ENCODE data around the gene WNK1.

Gene WNK1

DNA sequence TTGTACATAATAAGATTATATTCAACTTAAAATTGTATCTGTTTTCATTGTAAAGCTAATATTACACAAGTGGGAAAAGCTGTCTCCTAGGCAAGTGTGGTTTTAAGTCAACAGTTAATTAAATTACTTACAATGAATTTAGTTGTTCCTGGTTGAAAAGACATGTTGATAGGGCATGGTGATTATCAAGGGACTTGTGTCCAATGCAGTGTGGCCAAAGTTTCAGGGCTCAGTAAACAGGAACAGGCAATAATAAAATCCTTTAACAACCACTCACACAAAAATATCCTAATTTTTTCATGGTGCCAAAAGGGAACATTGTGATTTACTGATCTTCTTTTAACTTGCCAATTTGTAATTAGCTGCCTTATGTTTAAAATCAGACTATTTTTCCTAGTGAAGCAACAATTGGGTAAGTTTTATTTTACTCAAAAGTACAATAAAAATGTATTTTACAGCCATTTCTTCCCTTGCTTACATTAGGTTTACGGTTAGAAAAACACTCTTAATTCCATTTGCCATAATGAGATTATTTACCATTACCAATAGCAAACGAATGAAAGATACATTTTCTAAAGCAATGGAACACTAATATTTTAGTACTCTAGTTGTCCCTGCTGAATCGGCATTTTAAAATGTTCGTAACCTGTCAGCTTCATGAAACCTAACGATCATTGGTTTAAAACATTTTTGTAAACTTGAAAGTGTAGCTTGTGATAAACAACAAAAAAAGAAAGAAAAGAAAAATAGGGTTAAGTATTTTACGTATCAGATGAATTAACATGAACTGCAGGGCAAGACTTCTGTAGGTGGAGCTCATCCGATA, 1.8 kb upstream of the WNK1 start:
- peak overlapping the region; percentile 54 for H3K4me3 ChIP-seq (ENCODE audit: low read depth, low read length)
- TF ChIP-seq, protein P1, sequence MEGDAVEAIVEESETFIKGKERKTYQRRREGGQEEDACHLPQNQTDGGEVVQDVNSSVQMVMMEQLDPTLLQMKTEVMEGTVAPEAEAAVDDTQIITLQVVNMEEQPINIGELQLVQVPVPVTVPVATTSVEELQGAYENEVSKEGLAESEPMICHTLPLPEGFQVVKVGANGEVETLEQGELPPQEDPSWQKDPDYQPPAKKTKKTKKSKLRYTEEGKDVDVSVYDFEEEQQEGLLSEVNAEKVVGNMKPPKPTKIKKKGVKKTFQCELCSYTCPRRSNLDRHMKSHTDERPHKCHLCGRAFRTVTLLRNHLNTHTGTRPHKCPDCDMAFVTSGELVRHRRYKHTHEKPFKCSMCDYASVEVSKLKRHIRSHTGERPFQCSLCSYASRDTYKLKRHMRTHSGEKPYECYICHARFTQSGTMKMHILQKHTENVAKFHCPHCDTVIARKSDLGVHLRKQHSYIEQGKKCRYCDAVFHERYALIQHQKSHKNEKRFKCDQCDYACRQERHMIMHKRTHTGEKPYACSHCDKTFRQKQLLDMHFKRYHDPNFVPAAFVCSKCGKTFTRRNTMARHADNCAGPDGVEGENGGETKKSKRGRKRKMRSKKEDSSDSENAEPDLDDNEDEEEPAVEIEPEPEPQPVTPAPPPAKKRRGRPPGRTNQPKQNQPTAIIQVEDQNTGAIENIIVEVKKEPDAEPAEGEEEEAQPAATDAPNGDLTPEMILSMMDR (IDR thresholded peaks at IDR 0.05; ENCODE audit: low read depth, low read length) = no peak

DNA sequence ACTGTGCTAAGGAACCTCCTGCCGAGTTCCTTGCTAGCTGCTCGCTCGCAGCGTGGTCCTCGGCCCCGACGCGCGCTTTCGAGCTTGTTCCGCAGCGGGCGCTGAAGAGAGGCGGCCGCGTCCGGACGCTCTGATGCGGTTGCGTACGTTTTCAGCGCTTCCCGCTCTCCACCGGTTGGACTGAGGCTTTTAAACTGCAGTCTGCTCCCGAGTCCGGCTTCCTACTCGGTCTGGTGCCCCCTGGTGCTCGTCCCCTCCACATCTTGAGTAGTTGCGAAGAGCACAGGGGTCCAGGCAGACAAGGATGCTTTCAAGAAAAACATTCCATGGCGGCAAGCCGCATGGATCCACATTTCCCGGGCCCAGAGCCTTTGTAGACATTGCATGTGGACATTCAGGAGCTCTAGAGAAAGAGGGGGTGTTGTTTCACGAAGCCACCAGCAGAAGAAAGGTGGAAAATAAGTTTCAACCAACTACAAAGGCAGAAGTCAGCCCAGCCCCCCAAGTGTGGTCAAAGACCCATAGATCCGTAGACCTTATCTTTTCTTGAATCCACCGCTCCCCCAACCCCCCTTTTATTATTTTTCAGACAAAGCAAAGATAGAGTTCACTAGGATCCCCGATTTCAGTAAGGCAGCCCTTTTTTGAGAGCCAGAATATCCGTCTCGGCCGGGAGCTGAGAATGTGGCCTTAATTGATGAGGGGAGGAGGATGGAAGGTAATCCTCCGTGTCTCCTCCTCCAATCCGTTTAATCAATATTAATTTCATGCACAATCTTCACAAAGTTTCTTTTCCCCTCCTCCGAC, 984 bp upstream of the WNK1 start:
- H3K4me3 ChIP-seq (ENCODE audit: low read depth, low read length) = peak overlapping the region; percentile 54
- TF ChIP-seq, protein P1 (IDR thresholded peaks at IDR 0.05; ENCODE audit: low read depth, low read length) = peak; percentile 73

DNA sequence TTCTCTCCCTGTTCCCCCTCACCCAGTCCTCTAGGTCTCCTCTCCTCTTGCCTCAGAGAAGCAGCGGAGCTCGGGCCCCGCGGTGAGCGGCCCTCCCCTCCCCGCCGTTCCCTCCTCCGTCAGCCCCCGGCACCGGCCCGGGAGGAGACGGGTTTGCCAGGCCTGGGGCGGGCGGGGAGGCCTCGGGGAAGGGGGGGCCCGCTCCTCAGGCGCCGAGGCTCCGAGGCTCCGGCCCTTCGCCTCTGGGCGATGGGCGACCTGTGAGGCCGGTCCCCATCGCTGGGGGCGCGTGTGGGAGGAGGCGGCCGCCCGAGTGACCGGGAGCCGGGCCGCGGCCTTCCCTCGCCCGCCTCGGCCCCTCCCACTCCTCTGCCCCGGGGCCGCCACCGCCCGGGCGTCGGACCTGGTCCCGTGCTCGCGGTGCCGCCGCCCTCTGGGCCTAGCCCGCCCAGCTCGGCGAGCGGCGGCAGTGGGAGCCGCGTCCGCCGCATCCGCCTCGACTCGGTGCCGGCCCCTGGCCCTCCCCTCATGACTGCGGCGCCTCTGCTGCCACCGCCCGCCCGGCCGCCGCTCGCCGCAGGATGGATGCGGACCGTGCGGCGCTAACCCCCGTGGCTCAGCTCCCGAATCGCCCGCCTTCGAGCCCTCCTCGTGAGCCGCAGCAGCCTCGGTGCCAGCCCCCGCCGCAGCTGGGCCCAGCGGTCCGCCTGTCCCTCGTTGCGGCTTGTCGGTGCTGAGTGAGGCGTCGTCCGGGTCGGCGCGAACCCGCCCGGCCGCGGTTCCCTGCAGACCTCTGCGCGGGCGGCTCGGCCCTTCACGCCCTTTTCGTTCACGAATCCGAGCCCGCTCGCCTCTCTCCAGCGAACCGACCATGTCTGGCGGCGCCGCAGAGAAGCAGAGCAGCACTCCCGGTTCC, 574 bp downstream of the WNK1 start:
- peak overlapping the region; percentile 83 for H3K4me3 ChIP-seq (ENCODE audit: low read depth, low read length)
- TF ChIP-seq, protein P1 (IDR thresholded peaks at IDR 0.05; ENCODE audit: low read depth, low read length) = no peak

DNA sequence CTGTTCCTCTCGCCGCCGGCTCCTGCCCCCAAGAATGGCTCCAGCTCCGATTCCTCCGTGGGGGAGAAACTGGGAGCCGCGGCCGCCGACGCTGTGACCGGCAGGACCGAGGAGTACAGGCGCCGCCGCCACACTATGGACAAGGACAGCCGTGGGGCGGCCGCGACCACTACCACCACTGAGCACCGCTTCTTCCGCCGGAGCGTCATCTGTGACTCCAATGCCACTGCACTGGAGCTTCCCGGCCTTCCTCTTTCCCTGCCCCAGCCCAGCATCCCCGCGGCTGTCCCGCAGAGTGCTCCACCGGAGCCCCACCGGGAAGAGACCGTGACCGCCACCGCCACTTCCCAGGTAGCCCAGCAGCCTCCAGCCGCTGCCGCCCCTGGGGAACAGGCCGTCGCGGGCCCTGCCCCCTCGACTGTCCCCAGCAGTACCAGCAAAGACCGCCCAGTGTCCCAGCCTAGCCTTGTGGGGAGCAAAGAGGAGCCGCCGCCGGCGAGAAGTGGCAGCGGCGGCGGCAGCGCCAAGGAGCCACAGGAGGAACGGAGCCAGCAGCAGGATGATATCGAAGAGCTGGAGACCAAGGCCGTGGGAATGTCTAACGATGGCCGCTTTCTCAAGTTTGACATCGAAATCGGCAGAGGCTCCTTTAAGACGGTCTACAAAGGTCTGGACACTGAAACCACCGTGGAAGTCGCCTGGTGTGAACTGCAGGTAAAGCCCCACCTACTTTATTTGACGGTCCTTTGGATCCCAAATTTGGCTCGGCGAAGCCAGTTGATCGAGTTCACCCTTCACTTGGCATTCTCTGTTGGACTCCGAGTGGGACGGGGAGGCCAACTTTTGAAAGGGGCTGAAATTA, 1.5 kb downstream of the WNK1 start:
- TF ChIP-seq, protein P1 (IDR thresholded peaks at IDR 0.05; ENCODE audit: low read depth, low read length) = 0 out of 2 replicates have a peak, but pooled peaks have one; percentile 16

DNA sequence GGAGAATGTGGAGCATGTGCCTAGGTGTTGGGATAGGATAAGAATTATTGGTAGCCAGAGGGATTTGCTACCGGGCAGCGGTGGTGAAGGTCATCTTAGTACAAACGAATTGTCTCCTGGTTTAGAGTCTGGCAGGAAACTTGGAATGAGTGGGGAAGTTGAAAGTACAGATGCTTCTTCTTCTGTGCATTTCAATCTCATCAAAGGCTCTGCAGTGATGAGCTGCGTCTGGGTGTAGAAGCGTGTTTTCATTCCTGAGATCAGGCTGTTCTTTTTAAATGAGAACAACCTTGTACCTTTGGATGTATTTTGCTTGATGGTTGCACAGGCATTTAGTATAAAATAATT, 2.1 kb downstream of the WNK1 start:
- TF ChIP-seq, protein P1 (IDR thresholded peaks at IDR 0.05; ENCODE audit: low read depth, low read length) = no peak
- peak overlapping the region; percentile 83 for H3K4me3 ChIP-seq (ENCODE audit: low read depth, low read length)

More for the DNA sequence above, 1.5 kb downstream of the WNK1 start:
- H3K4me3 ChIP-seq (ENCODE audit: low read depth, low read length) = peak overlapping the region; percentile 83

DNA sequence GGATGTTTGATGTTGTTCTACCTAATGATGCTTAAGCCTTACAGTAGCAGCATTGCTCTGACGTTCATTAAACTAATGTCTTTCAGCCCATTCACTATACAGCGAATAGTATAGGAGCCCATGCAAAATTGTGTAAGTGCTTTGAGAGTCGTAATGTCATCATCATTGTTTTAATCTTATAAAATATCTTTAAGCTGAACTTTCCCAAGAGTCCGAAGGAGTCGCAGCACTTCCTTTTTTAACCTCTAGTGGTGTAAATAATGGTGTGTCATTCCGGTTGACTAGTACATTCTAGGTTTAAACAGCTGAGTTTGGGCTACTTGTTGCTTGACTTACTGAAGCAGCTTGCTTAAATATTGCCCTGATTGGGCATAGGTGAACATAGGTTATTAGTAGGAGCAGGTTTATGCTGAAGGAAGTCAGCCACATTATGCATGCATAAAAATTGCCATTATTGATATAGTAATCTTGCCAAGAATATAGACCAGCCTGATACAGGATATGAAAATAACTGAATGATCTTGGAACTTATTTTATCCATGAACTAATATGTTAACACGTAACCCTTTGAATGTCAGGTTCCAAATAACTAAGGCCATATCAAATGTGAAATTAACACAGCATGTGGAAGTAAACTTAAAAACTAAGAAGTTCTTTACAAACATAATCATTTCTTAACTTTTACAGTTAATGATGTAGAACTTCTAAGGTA, 2.6 kb downstream of the WNK1 start:
- peak overlapping the region; percentile 83 for H3K4me3 ChIP-seq (ENCODE audit: low read depth, low read length)
- TF ChIP-seq, protein P1 (IDR thresholded peaks at IDR 0.05; ENCODE audit: low read depth, low read length) = peak; percentile 29; the same call in 1 of the 2 replicates

Data from WI38 (cell line).